Uterus (tissue), 4 donors: ENCODE measurements around the gene ATPAF1. TPM values are rescaled to one million over a fixed set of nuclear protein-coding genes. Genes with fewer than 3 reads are reported as not detected.

Source experiments
- DNase-seq, 2 donors: peaks; one replicate each; pipeline ENCODE4 v3.0.0-alpha.2; 2019 to 2020
- H3K27ac ChIP-seq, 2 donors: fragments of 200-600 bp; sonication (generic); 1 replicate in 1 of 2; 2 replicates in 1 of 2; pipeline ENCODE4 v1.5.1; 2016 to 2018
- H3K27me3 ChIP-seq, 2 donors: fragments of 200-600 bp; sonication (generic); one replicate each; pipeline ENCODE4 v1.5.1; 2018 to 2019; ENCODE audit warnings: control low read depth in 1 of 2
- H3K36me3 ChIP-seq, 2 donors: fragments of 200-600 bp; sonication (generic); one replicate each; pipeline ENCODE4 v1.5.1; 2019; ENCODE audit warnings: control low read depth in 1 of 2
- H3K4me1 ChIP-seq, 2 donors: fragments of 200-600 bp; sonication (generic); one replicate each; pipeline ENCODE4 v1.5.1; 2018 to 2019; ENCODE audit warnings: control low read depth in 1 of 2
- H3K4me3 ChIP-seq, 2 donors: fragments of 200-600 bp; sonication (generic); 1 replicate in 1 of 2; 2 replicates in 1 of 2; pipeline ENCODE4 v1.5.1; 2018 to 2019; ENCODE audit warnings: mild to moderate bottlenecking in 1 of 2
- H3K9me3 ChIP-seq, 2 donors: fragments of 200-600 bp; sonication (generic); one replicate each; pipeline ENCODE4 v1.5.1; 2019; ENCODE audit warnings: control low read depth in 1 of 2
- CTCF ChIP-seq, 4 experiments: fragments of 200-600 bp in 2 of 4; fragments of 450-650 bp in 2 of 4; sonication (generic) in 2 of 4; IDR thresholded peaks; one replicate each; pipeline ENCODE4 v1.5.1; 2016 to 2019; ENCODE audit warnings: antibody characterized with exemption in 4 of 4, mild to moderate bottlenecking in 2 of 4, moderate library complexity in 1 of 4
- POLR2A ChIP-seq, 2 donors: fragments of 450-650 bp; IDR thresholded peaks; one replicate each; pipeline ENCODE4 v1.6.1; 2016; ENCODE audit warnings: antibody characterized with exemption in 2 of 2, mild to moderate bottlenecking in 1 of 2, moderate library complexity in 1 of 2
- intact Hi-C: fragments of 100-400 bp; cut with DNase I; formaldehyde crosslinking; loops from one replicate; pipeline ENCODE4 v1.15.1; 2023; ENCODE audit warnings: low total_unique reads
- total RNA-seq, 4 donors: library from RNA; depleted of rRNA in 3 of 4; stranded (reverse); fragments of >200 nt in 3 of 4; gene quantifications; one replicate each; pipeline versions ENCODE4 v1.1.0 to v1.2.4, GENCODE V29; 2014 to 2023
- donor health status: DM: yes; HTN: yes; CAD: no.

The ATPAF1 gene
- total RNA-seq, 4 donors from 2014 or later = 8.2 to 59.7 (median 40.8) TPM

GRCh38 chr1:46647611-46648010 lies 20.6 kb downstream of the ATPAF1 start:
- H3K36me3 ChIP-seq = no peaks in the 10 kb centered on the region
- no peaks in the 10 kb centered on the region for H3K27me3 ChIP-seq

GRCh38 chr1:46646844-46647243 lies 21.3 kb downstream of the ATPAF1 start:
- intact Hi-C loops = no loop called here

More at GRCh38 chr1:46647611-46648010, 20.6 kb downstream of the ATPAF1 start:
- no peaks in the 10 kb centered on the region for H3K4me1 ChIP-seq
- H3K9me3 ChIP-seq = peaks cover 0 to 3% of the 10 kb centered on the region in 2 donors
- TF ChIP-seq POLR2A (IDR thresholded peaks at IDR 0.05) (no peak), CTCF (IDR thresholded peaks at IDR 0.05) (no peak)
- H3K27ac ChIP-seq = no peak overlapping the region
- H3K4me3 ChIP-seq = no peak overlapping the region
- DNase-seq = no peak
- intact Hi-C loops = no loop called here

GRCh38 chr1:46646331-46646730 lies 21.8 kb downstream of the ATPAF1 start:
- H3K36me3 ChIP-seq = no peaks in the 10 kb centered on the region
- no peak overlapping the region for H3K27ac ChIP-seq
- intact Hi-C loops = no loop called here
- no peak overlapping the region for H3K4me3 ChIP-seq
- no peak for TF ChIP-seq POLR2A (IDR thresholded peaks at IDR 0.05)
- TF ChIP-seq CTCF (IDR thresholded peaks at IDR 0.05) = no peak
- no peak for DNase-seq
- H3K4me1 ChIP-seq = no peaks in the 10 kb centered on the region
- H3K9me3 ChIP-seq = peaks cover 0 to 3% of the 10 kb centered on the region in 2 donors
- H3K27me3 ChIP-seq = no peaks in the 10 kb centered on the region

More at GRCh38 chr1:46646844-46647243, 21.3 kb downstream of the ATPAF1 start:
- TF ChIP-seq CTCF (IDR thresholded peaks at IDR 0.05) (no peak), POLR2A (IDR thresholded peaks at IDR 0.05) (no peak)
- Histone ChIP-seq H3K9me3 (peaks cover 0 to 3% of the 10 kb centered on the region in 2 donors), H3K4me3 (no peak overlapping the region), H3K27me3 (no peaks in the 10 kb centered on the region), H3K36me3 (no peaks in the 10 kb centered on the region), H3K27ac (no peak overlapping the region), H3K4me1 (no peaks in the 10 kb centered on the region)
- no peak for DNase-seq

DNA sequence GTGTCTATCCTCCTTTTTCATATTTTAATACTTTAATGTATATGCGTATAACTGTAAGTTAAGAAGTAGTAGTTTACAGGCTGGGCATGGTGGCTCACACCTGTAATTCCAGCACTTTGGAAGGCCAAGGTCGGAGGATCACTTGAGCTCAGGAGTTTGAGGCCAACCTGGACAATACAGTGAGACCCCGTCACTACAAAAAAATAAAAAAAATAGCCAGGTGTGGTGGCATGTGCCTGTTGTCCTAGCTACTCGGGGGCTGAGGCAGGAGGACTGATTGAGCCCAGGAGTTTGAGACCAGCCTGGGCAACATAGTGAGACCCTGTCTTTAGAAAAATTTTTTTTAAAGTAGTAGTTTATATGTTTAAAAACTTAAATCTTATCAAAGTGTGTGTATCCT lies 22.3 kb downstream of the ATPAF1 start:
- Histone ChIP-seq H3K9me3 (peaks cover 0 to 3% of the 10 kb centered on the region in 2 donors), H3K36me3 (no peaks in the 10 kb centered on the region), H3K27ac (no peak overlapping the region), H3K4me3 (no peak overlapping the region), H3K4me1 (no peaks in the 10 kb centered on the region), H3K27me3 (no peaks in the 10 kb centered on the region)
- TF ChIP-seq POLR2A (IDR thresholded peaks at IDR 0.05) (no peak), CTCF (IDR thresholded peaks at IDR 0.05) (no peak)
- intact Hi-C loops = no loop called here
- DNase-seq = no peak

- intact Hi-C loops = no loop called here
- H3K4me3 ChIP-seq = no peak overlapping the region
These were observed 24.8 kb downstream of the ATPAF1 start for GRCh38 chr1:46643368-46643775.

More at GRCh38 chr1:46643368-46643775, 24.8 kb downstream of the ATPAF1 start:
- H3K27ac ChIP-seq = no peak overlapping the region
- no peaks in the 10 kb centered on the region for H3K4me1 ChIP-seq
- no peaks in the 10 kb centered on the region for H3K27me3 ChIP-seq
- H3K9me3 ChIP-seq = no peaks in the 10 kb centered on the region
- no peaks in the 10 kb centered on the region for H3K36me3 ChIP-seq
- TF ChIP-seq CTCF (IDR thresholded peaks at IDR 0.05) = no peak
- TF ChIP-seq POLR2A (IDR thresholded peaks at IDR 0.05) = no peak
- no peak for DNase-seq
